Aorta (tissue), 5 donors: ENCODE measurements around the gene SNAI1. TPM values are rescaled to one million over a fixed set of nuclear protein-coding genes. Genes with fewer than 3 reads are reported as not detected.
A peak's percentile ranks its signal among the peaks of the same experiment; 100 is the strongest.
"Not testable (repeated sequence)": the region's sequence is repeated elsewhere in the genome, so short reads cannot be mapped to it uniquely, and the experiment has no call there.

Experiments
- ATAC-seq: fragments of 200-7000 bp; cut with Tn5 transposase; one replicate; pipeline ENCODE4 v1.9.1; 2022; ENCODE audit warnings: moderate library complexity; ENCODE audit not compliant: low FRiP score
- DNase-seq, 2 donors: peaks; one replicate each; pipeline ENCODE4 v3.0.0-alpha.2; 2020
- H3K27ac ChIP-seq, 2 donors: one replicate each; pipeline ENCODE4 v1.5.1; 2013; ENCODE audit warnings: low read length in 2 of 2, mild to moderate bottlenecking in 2 of 2, moderate library complexity in 2 of 2, control low read depth in 1 of 2, inconsistent platforms in 1 of 2, low read depth in 1 of 2
- H3K27me3 ChIP-seq, 2 donors: one replicate each; pipeline ENCODE4 v1.6.1; 2013; ENCODE audit warnings: control low read depth in 1 of 2, low read length in 1 of 2, mild to moderate bottlenecking in 1 of 2, moderate library complexity in 1 of 2; ENCODE audit not compliant: insufficient read depth in 2 of 2, control insufficient read depth in 1 of 2
- H3K36me3 ChIP-seq, 2 donors: one replicate each; pipeline ENCODE4 v1.6.1; 2013; ENCODE audit warnings: control low read depth in 1 of 2, low read length in 1 of 2, mild to moderate bottlenecking in 1 of 2; ENCODE audit not compliant: insufficient read depth in 2 of 2, control insufficient read depth in 1 of 2
- H3K4me1 ChIP-seq, 2 donors: one replicate each; pipeline ENCODE4 v1.6.1; 2013; ENCODE audit warnings: low read length in 2 of 2, control low read depth in 1 of 2, mild to moderate bottlenecking in 1 of 2, moderate library complexity in 1 of 2; ENCODE audit not compliant: insufficient read depth in 2 of 2, control insufficient read depth in 1 of 2
- H3K4me3 ChIP-seq, 2 donors: one replicate each; pipeline ENCODE4 v1.5.1; 2013; ENCODE audit warnings: low read length in 2 of 2, control low read depth in 1 of 2, mild to moderate bottlenecking in 1 of 2
- H3K9me3 ChIP-seq: one replicate; pipeline ENCODE4 v1.6.1; 2013; ENCODE audit warnings: mild to moderate bottlenecking, low read length; ENCODE audit not compliant: control insufficient read depth
- WGBS, 2 donors: extraction: QIAGEN DNeasy Blood & Tissue Kit; methylation state at CpG; one replicate each; pipeline ENCODE4 v1.1.7; 2013; 5-methylcytosine and 5-hydroxymethylcytosine counted together
- intact Hi-C, 2 donors: fragments of 100-400 bp; cut with DNase I; formaldehyde crosslinking; loops; one replicate each; pipeline versions ENCODE4 v1.14.2 to v1.15.0; 2022
- polyA plus RNA-seq, 2 donors: library from polyadenylated mRNA; stranded (reverse); fragments of 200-250 nt; gene quantifications; one replicate each; pipeline ENCODE4 v1.2.3, GENCODE V29; 2013
- total RNA-seq, 2 donors: library from RNA; stranded (reverse); fragmentation: NEBNext Ultra II Directional; extraction: Animal tissue kit (Norgen Biotek cat#: 25700); gene quantifications; one replicate each; pipeline ENCODE4 v1.2.1, GENCODE V29; 2021
- donor health status: healthy with polysubstance abuse.
- donor health status: Bipolar disorder and iron deficiency.
- donor health status: DM: no; HTN: no; CAD: no.
- donor health status: DM: no; HTN: no; CAD: no.
- donor health status: DM: yes; HTN: yes; CAD: no.

Gene SNAI1
- total and polyA plus RNA-seq, 4 donors, result 7.8 to 44.7 (median 9.3) TPM

DNA sequence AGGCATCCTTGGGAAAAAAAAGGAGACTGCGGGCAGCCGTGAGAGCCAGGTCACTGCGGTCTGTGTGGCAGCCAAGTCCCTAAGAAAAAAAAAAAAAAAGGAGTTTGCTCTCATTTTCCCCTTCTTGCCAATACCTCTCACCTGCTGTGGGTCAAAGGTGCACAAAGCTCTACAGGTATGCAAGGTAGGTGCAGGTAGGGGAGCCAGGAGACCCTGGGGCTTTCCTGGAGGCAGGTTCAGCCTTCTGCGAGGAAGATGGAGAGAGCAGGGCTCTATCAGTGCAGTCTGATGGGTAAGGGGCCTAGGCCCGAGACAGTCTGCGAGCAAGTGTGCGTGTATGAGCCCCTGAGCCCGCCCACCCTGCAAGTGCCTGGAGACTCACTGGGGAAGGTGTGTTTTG lies 12.3 kb upstream of the SNAI1 start:
- intact Hi-C loops, result no loop called here
- no peaks in the 10 kb centered on the region for H3K4me1 ChIP-seq
- WGBS, 2 donors, result 83 to 85% methylated on average over 8 of the region's 8 CpGs
- H3K9me3 ChIP-seq, result no peaks in the 10 kb centered on the region
- H3K4me3 ChIP-seq, result no peak overlapping the region
- H3K27me3 ChIP-seq, result no peaks in the 10 kb centered on the region
- DNase-seq, result peak in 1 of 2 donors; percentile 48
- ATAC-seq, result no peak
- no peaks in the 10 kb centered on the region for H3K36me3 ChIP-seq
- H3K27ac ChIP-seq, result no peak overlapping the region

DNA sequence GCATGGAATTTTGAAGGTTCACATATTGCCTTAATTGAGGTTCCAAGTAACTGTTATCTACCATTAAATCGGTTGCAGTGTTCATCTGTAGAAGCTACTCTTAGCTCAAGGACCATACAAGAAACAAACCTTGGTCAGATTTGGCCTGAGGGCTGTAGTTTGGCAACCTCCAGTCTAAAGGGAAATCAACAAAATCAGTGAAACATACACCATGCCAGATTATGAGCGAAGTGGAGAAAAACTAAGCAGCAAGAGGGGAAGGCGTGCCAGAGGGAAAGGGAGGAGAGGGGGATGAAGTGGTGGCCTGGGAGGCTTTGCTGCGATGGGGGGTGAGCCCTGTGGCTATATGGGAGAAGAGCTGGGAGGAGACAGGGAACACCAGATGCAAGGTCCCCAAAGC lies 8.8 kb upstream of the SNAI1 start:
- no peak for DNase-seq
- Histone ChIP-seq H3K27ac (no peak overlapping the region), H3K4me3 (no peak overlapping the region), H3K4me1 (no peaks in the 10 kb centered on the region), H3K36me3 (no peaks in the 10 kb centered on the region), H3K27me3 (no peaks in the 10 kb centered on the region), H3K9me3 (no peaks in the 10 kb centered on the region)
- intact Hi-C loops, result no loop called here
- no peak for ATAC-seq
- WGBS, 2 donors, result 12 to 15% methylated on average over 4 of the region's 4 CpGs

DNA sequence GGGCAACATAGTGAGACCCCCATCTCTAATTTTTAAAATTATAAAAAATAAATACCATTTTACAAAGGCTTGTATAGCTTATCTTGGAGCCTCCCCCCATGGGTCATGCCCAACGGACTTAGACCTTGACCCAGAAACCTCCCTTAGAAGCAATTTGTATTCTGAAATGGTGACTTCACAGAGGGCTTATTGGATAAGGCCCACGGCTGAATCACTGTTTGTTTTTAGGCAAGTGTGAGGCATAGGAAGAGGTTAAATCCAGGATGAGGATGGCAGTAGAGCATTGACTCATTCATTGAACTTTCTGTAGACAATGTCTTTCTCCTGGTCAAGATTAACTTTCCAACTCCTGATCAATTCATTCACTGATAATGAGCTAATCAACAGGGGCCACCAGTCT lies 6.2 kb upstream of the SNAI1 start:
- 62 to 71% methylated on average over 2 of the region's 2 CpGs for WGBS, 2 donors
- H3K9me3 ChIP-seq, result no peaks in the 10 kb centered on the region
- intact Hi-C loops, result loop anchor here in 1 of 2 donors (5.0 kb wide), 1 partner anchor 191 kb away; no protein-coding TSS in a partner anchor
- no peaks in the 10 kb centered on the region for H3K36me3 ChIP-seq
- no peaks in the 10 kb centered on the region for H3K4me1 ChIP-seq
- no peak for ATAC-seq
- no peak for DNase-seq
- no peak overlapping the region for H3K27ac ChIP-seq
- no peak overlapping the region for H3K4me3 ChIP-seq
- no peaks in the 10 kb centered on the region for H3K27me3 ChIP-seq

DNA sequence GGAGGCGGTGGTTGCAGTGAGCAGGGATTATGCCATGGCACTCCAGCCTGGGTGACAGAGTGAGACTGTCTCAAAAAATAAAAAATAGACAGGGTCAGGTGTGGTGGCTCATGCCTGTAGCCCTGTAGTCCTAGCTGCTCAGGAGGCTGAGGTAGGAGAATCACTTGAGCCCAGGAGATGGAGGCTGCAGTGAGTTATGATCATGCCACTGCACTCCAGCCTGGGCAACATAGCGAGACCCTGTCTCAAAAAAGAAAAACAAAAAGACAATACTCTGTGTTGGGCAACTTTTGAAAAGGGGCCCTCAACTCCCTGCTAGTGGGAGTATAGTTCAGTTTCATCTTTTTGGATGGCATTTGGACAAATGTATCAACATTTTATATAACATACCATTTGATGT lies 5.0 kb upstream of the SNAI1 start:
- H3K27me3 ChIP-seq, H3K9me3 ChIP-seq, H3K4me1 ChIP-seq, H3K36me3 ChIP-seq, DNase-seq, ATAC-seq, H3K27ac ChIP-seq, H3K4me3 ChIP-seq: not testable (repeated sequence)
- intact Hi-C loops, result loop anchor here in 1 of 2 donors (5.0 kb wide), 1 partner anchor 190 kb away; no protein-coding TSS in a partner anchor
- WGBS, 2 donors, result 89 to 94% methylated on average over 2 of the region's 2 CpGs

DNA sequence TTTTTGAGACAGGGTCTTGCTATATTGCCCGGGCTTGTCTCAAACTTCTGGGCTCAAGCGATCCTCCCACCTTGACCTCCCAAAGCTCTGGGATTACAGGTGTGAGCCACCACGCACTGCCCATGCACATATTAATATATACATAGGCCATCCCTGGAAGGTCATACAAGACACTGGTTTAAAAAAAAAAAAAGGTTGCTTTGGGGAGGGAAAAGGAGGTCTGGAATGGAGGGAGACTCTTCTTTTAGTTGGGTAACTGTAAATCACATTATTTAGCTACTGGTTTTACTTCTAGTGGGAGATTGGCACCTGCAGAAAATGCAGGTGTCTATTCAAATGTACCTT lies 4.1 kb upstream of the SNAI1 start:
- H3K27ac ChIP-seq, result no peak overlapping the region
- ATAC-seq, result no peak
- intact Hi-C loops, result loop anchor here (1.0 to 5.0 kb wide), 2 partner anchors 93 to 189 kb away; no protein-coding TSS in a partner anchor

DNA sequence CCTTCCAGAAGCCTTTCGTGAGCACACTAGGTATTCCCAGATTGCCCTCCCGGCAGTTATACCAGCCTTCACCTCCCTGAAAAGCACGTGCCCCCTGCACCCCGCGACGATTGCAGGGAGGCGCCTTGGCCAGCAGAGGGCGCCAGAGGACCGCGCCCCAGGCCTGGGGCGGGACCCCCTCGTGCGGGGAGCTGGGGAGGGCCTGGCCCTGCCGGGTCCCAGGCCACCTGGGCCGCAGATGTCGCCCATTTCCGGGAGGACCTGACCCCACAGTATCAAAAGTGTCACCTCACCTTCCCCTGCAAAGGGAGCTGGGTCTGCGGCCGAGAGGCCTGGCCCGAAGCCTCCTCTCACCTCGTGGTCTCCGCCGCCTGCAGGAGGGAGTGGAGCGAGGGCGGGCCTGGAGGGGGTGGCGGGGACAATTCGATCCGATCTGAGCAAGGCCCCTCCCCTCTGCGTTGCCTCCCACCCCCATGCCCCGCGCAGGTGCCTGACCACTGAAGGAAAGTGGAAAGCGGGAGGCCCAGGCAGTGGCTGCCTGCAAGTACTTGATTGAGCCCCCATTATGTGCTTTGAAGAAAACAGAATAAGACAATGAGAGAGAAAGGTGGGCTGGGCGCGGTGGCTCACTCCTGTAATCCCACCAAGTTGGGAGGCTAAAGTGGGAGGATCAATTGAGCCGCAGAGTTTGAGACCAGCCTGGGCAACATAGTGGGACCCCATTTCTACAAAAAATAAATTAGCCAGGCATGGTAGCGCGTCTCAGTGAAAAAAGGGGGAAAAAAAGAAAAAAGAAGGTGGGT lies 3.5 kb upstream of the SNAI1 start:
- no peaks in the 10 kb centered on the region for H3K9me3 ChIP-seq
- DNase-seq (peak; percentile 67 to 88), ATAC-seq (peak; percentile 86)
- H3K36me3 ChIP-seq, result no peaks in the 10 kb centered on the region
- peaks cover 0 to 1% of the 10 kb centered on the region in 2 donors for H3K27me3 ChIP-seq
- no peak overlapping the region for H3K4me3 ChIP-seq
- WGBS, 2 donors, result 19 to 20% methylated on average over 35 to 37 of the region's 37 CpGs
- H3K27ac ChIP-seq, result no peak overlapping the region
- no peaks in the 10 kb centered on the region for H3K4me1 ChIP-seq
- intact Hi-C loops, result loop anchor here (1.0 to 5.0 kb wide), 2 partner anchors 92 to 188 kb away; no protein-coding TSS in a partner anchor

More for the DNA sequence above, 4.1 kb upstream of the SNAI1 start:
- Histone ChIP-seq H3K4me3 (no peak overlapping the region), H3K9me3 (no peaks in the 10 kb centered on the region), H3K27me3 (peaks cover 0 to 1% of the 10 kb centered on the region in 2 donors), H3K36me3 (no peaks in the 10 kb centered on the region), H3K4me1 (no peaks in the 10 kb centered on the region)
- WGBS, 2 donors, result 75 to 80% methylated on average over 3 of the region's 3 CpGs
- DNase-seq, result no peak

DNA sequence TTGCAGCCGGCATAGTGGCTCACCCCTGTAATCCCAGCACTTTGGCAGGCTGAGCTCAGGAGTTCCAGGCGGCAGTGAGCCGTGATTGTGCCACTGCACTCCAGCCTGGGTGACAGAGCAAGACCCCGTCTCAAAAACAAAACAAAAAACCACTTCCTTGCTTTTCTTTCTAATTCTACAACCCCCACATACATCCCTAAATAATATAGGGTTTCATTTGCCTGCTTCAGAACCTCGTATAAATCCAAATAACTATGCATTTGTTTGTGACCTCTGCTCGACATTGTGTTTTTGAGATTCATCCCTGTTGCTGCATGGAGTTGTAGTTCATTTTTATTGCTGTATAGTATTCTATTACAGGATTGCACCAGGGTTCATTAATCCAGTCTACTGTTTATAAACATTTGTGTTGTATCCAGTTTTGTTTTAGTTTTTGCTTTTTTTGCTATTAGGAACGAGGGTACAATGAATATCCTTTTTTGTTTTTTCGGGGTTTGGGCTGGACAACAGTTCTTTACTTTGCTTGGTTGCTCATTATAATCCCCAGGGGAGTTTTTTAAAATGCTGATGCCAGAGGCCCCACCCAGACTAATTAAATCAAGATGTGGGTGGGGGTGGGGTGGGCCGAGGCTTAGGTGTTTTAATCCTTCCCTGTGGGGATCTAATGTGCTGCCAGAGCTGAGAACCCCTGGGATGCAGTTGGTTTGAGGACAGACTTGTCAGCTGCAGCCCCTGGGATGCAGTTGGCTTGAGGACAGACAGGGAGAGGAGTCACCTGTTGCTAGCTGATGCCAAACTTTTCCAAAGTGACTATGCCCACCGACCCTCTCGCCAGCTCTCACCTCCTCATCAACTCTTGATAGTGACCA lies 2.4 kb upstream of the SNAI1 start:
- H3K4me1 ChIP-seq, result no peaks in the 10 kb centered on the region
- H3K9me3 ChIP-seq, result no peaks in the 10 kb centered on the region
- intact Hi-C loops, result loop anchor here in 1 of 2 donors (10.0 kb wide), 1 partner anchor 194 kb away; no protein-coding TSS in a partner anchor
- no peak overlapping the region for H3K27ac ChIP-seq
- no peak overlapping the region for H3K4me3 ChIP-seq
- H3K27me3 ChIP-seq, result peaks cover 0 to 1% of the 10 kb centered on the region in 2 donors
- DNase-seq, result no peak
- no peaks in the 10 kb centered on the region for H3K36me3 ChIP-seq
- no peak for ATAC-seq
- WGBS, 2 donors, result 80 to 83% methylated on average over 11 of the region's 11 CpGs

DNA sequence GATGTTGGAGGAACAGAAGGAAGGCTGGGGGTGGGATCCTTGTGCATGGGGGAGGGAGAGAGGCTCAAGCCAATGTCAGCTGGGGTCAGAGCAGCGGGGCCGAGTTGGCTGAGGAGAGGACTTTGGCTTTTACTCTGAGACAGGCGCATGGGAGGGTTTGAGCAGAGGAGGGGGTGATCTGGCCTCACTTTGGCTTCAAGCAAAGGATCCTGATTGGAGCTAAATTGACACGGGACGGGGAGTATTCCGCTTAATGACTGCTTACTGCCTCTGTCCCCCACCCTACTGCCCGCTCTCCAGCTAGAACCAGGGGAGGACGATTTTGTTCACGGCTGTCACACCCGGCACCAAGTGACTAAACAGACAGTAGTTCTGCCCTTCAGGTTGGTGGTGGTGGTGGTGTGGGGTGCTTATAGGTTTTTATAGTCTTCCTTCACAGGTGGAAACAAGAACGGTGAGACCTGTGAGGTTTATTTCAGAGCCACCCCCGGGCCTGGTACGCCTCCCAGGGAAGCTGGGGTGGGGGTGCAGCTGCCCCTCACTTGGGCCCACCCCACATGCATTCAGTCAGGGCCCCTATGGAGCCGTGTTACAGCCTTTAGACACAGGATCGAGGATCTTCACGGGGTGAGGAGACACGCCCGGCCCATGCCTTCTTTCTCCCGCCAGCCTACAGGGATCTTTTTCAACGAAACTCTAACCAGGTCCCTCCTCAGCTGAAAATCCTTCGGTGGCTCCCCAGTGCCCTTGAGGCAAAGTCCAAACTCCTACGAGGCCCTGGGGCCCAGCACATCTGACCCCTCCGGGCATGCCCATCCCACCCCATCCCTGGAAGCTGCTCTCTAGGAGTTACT lies 1.3 kb upstream of the SNAI1 start:
- intact Hi-C loops, result loop anchor here in 1 of 2 donors (10.0 kb wide), 1 partner anchor 193 kb away; no protein-coding TSS in a partner anchor
- DNase-seq, result no peak
- no peak for ATAC-seq
- Histone ChIP-seq H3K27ac (no peak overlapping the region), H3K36me3 (no peaks in the 10 kb centered on the region), H3K4me3 (no peak overlapping the region), H3K9me3 (no peaks in the 10 kb centered on the region), H3K27me3 (peaks cover 0 to 1% of the 10 kb centered on the region in 2 donors), H3K4me1 (no peaks in the 10 kb centered on the region)
- WGBS, 2 donors, result 88 to 90% methylated on average over 23 of the region's 23 CpGs
